Stimulated activated CD8-positive, alpha-beta memory T cell treated with anti-CD3 and anti-CD28 coated beads, Interleukin-7, amount 100 ng/mL, for 1 hour (primary cell): Measurements from ENCODE around the gene PPAN.

Source experiments
- DNase-seq, 2 donors: peaks; one replicate each; pipeline ENCODE4 v3.0.0-alpha.2; 2020; ENCODE audit warnings: low read depth in 2 of 2

The PPAN gene

GRCh38 chr19:10113592-10113963 lies 7.4 kb downstream of the PPAN start:
- DNase-seq: no peak

- DNase-seq: no peak
These were observed 7.9 kb downstream of the PPAN start for GRCh38 chr19:10113964-10114650.

- no peak for DNase-seq
These were observed 8.7 kb downstream of the PPAN start for GRCh38 chr19:10114651-10115391.

- DNase-seq: no peak
These were observed 9.4 kb downstream of the PPAN start for GRCh38 chr19:10115392-10116084.

- DNase-seq: no peak
These were observed 10.1 kb downstream of the PPAN start for GRCh38 chr19:10116085-10116865.

GRCh38 chr19:10116866-10117616 lies 10.9 kb downstream of the PPAN start:
- DNase-seq: no peak

GRCh38 chr19:10118960-10119359 lies 12.8 kb downstream of the PPAN start:
- no peak for DNase-seq

- DNase-seq: no peak
These were observed 14.5 kb downstream of the PPAN start for GRCh38 chr19:10120538-10121189.

GRCh38 chr19:10122045-10122444 lies 15.9 kb downstream of the PPAN start:
- no peak for DNase-seq

GRCh38 chr19:10124429-10124828 lies 18.3 kb downstream of the PPAN start:
- DNase-seq: no peak

GRCh38 chr19:10126213-10126639 lies 20.1 kb downstream of the PPAN start:
- no peak for DNase-seq

GRCh38 chr19:10132905-10133304 lies 26.7 kb downstream of the PPAN start:
- no peak for DNase-seq

GRCh38 chr19:10133596-10133995 lies 27.4 kb downstream of the PPAN start:
- no peak for DNase-seq

- DNase-seq: no peak
These were observed 27.9 kb downstream of the PPAN start for GRCh38 chr19:10134040-10134439.

GRCh38 chr19:10135551-10136334 lies 29.6 kb downstream of the PPAN start:
- DNase-seq: no peak

GRCh38 chr19:10136936-10137335 lies 30.8 kb downstream of the PPAN start:
- DNase-seq: no peak

- DNase-seq: no peak
These were observed 31.9 kb downstream of the PPAN start for GRCh38 chr19:10137751-10138682.

- DNase-seq: no peak
These were observed 33.0 kb downstream of the PPAN start for GRCh38 chr19:10138879-10139795.
